ENCODE data around the gene C10orf143. TPM values are rescaled to one million over a fixed set of nuclear protein-coding genes. Genes with fewer than 3 reads are reported as not detected.
A peak's percentile ranks its signal among the peaks of the same experiment; 100 is the strongest.
"Not testable (repeated sequence)": the region's sequence is repeated elsewhere in the genome, so short reads cannot be mapped to it uniquely, and the experiment has no call there.

Gene C10orf143
- total RNA-seq (2014; rRNA removed; shearing (Covaris generic)) = 0.24 TPM in 1 of 2 replicates, not detected in the other

- peak; percentile 94 for DNase-seq (ENCODE audit: low read depth)
Observed at GRCh38 chr10:130110246-130111112, at the start of gene C10orf143. Gene C10orf143 (minus strand): TSS chr10:130110830. CDS start chr10:130110772, 58 bp downstream.

GRCh38 chr10:130159192-130159794 is 48.7 kb upstream of the C10orf143 start:
- no peak for DNase-seq (ENCODE audit: low read depth)

DNA sequence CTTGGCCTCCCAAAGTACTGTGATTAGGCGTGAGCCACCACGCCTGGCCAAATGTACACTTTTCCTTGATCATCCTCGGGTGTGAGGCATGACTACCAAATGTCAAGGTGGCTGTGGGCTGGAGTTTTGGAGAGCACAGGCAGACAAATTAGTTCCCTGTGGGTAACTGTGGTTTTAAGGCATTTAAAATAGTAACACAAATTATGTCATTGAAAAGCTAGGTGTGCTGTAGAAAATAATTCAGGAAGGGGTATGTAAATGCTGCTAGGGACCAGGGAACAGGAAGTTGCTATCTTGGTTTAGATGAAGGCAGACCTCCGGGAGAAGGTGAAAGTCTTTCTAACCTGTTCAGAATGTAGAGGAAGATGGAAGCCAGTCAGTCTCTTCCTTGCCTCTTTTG is 35.4 kb upstream of the C10orf143 start:
- no peak for DNase-seq (ENCODE audit: low read depth)

GRCh38 chr10:130141878-130142277 is 31.2 kb upstream of the C10orf143 start:
- no peak for DNase-seq (ENCODE audit: low read depth)

DNA sequence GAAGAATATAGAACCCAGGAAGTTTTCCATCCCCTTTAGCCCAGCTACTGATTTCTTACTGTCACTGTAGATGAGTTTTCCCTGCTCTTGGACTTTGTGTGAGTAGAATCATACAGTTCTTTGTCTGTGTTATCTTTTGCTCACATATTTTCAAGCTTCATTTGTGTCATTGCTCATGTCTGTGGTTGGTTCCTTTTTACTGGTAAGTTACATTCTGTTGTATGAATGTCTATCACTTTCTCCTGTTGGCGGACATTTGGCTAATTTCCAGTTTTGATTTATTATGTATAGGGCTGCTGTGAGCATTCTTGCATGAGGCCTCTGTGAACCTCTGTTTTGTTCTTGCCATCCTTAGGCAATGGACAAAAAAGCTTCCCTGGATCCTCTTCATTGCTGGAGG is 30.8 kb upstream of the C10orf143 start:
- no peak for DNase-seq (ENCODE audit: low read depth)

- no peak for DNase-seq (ENCODE audit: low read depth)
Observed at GRCh38 chr10:130141038-130141437, 30.4 kb upstream of the C10orf143 start.

DNA sequence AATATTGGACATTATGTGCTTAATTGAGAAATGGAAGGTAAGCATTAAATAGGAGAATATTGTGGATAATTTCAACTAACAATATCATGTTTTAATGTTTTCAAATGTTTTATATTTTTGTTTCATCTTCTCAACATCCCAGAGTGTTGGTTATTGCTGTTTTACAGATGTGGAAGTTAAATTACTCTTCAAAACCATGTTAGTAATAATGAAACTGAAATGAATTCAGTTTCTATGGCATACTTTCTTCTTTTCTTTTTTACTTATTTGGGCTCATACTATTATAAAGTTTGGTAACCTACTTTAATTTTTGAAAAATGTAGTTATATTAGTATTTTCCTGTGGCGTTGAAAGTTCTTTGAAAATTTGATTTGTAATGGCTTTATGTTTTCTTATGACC is 29.8 kb upstream of the C10orf143 start:
- DNase-seq (ENCODE audit: low read depth) = no peak

DNA sequence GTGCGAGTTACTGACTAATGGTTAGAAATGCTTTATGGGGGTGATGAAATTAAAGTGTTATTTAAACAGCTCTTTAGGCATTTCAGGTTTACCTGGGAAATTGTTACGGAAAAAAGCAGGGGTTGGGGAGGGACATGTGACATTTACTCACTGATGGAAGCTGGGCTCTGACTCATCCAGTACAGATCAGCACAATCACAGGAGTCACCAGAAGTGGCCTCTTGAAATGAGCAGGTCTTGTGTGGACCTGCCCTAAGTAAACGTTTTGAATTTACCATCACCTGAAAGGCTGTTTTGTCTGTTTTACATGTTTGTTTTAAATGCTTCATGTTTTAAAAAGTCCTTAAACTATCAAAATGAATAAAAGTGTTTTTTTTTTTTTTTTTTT is 27.8 kb upstream of the C10orf143 start:
- peak; percentile 51 for DNase-seq (ENCODE audit: low read depth)

- no peak for DNase-seq (ENCODE audit: low read depth)
Observed at GRCh38 chr10:130137659-130138478, 27.2 kb upstream of the C10orf143 start.

- DNase-seq (ENCODE audit: low read depth) = peak; percentile 15
Observed at GRCh38 chr10:130137090-130137448, 26.4 kb upstream of the C10orf143 start.

GRCh38 chr10:130136226-130137089 is 25.8 kb upstream of the C10orf143 start, which contains the start of gene GLRX3:
Gene GLRX3 (plus strand): TSS chr10:130136391. CDS start chr10:130136421, 30 bp downstream.
- peak; percentile 78 for DNase-seq (ENCODE audit: low read depth)

DNA sequence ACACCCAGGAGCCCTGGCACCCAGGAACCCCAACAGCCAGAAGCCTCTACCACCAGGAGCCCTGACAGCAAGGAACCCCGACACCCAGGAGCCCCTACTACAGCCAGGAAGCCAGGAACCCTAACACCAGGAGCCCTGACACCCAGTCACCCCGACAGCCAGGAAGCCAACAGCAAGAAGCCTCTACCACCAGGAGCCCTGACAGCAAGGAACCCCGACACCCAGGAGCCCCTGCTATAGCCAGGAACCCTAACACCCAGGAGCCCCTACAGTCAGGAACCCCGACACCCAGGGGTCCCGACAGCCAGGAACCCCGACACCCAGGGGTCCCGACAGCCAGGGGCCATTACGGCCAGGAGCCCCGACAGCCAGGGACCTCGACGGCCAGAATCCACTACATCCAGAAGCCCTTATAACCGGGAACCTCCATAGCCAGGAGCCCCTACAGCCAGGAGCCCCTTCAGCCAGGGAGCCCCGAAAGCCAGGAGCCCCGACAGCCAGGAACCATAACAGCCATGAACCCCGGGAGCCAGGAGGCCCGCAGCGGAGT is 25.1 kb upstream of the C10orf143 start:
- DNase-seq (ENCODE audit: low read depth) = no peak

- DNase-seq (ENCODE audit: low read depth) = no peak
Observed at GRCh38 chr10:130128922-130129321, 18.3 kb upstream of the C10orf143 start.

GRCh38 chr10:130128062-130128781 is 17.6 kb upstream of the C10orf143 start:
- no peak for DNase-seq (ENCODE audit: low read depth)

DNA sequence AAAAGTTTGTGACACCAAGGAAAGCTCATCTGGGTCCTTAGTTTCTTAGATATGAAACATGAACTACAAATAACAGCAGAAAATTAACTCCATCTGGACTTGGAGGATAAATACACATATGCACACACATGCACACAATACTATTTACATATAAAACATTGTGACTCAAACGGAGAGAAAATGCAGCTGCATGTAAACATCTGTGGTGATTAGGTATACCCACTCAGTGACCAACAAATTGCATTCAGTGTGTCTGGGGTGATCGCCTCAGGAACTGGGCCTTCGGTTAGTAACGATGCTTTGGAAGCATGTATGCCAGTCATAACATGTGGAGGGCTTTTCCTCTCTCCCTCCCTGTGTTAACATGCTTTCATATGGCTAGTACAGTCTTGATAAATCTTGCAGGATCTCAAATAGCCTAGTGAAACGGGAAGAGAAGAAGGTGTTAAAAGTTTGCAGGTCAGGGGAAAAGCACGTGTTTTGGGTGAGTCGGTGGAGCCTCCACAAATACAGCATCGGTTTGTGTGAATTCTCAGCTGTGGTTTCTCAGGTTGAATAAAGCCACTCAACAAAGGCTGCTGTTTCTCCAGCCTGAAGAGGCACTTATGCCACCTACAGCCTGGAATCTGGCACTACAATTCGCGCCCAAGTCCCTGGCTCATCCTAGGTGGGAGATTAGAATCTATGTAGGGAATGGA is 16.9 kb upstream of the C10orf143 start:
- DNase-seq (ENCODE audit: low read depth) = peak; percentile 63

DNA sequence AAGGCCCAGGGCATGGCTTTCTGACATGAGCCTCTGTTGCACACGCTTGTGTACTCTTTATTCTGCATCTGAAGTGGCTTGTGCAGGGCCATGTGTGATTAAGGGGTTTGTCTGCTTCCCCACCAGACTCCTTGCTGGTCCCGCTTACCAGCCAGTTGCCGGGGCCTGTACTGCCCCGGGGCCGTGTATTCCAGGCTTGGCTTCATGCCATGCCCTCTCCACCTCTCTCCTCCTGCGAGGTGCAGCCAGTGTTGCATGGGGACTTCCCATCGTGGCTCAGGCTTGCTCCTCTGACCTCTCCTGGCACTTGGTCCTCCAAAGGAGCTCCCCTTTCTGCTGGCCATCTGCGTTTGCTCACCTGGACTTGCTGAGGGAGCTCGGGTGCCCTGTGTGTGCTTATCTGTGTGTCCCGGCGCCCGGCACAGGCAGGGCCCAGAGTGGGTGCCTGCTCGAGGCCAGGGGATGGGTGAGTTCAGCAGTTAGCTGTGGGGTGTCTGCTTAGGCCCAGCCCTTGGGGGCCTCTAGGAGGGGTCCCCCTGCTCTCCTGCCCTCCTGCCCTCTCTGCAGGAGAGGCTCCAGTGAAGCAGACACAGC is 11.0 kb upstream of the C10orf143 start:
- no peak for DNase-seq (ENCODE audit: low read depth)

DNA sequence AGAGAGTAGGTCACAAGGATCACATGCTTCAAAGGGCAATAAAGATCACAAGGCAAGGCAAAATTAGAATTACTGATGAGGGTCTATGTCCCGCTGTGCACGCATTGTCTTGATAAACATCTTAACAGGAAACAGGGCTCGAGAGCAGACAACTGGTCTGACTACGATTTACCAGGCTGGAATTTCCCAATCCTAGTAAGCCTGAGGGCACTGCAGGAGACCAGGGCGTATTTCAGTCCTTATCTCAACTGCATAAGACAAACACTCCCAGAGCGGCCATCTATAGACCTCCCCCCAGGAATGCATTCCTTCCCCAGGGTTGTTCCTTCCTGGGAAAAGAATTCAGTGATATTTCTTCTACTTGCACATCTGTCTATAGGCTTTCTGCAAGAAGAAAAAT is 6.9 kb upstream of the C10orf143 start:
- DNase-seq (ENCODE audit: low read depth) = not testable (repeated sequence)

- not testable (repeated sequence) for DNase-seq (ENCODE audit: low read depth)
Observed at GRCh38 chr10:130116942-130117341, 6.3 kb upstream of the C10orf143 start.

- no peak for DNase-seq (ENCODE audit: low read depth)
Observed at GRCh38 chr10:130112821-130113220, 2.2 kb upstream of the C10orf143 start.
